ENCODE measurements around the gene FBXL22. TPM values are rescaled to one million over a fixed set of nuclear protein-coding genes. Genes with fewer than 3 reads are reported as not detected.
A peak's percentile ranks its signal among the peaks of the same experiment; 100 is the strongest.

The FBXL22 gene
- total RNA-seq, 1 donor from 2014 or later = 0.71 TPM

GRCh38 chr15:63598473-63599400 lies 1.6 kb downstream of the FBXL22 start:
- no peaks in the 10 kb centered on the region for H3K27me3 Mint-ChIP-seq (ENCODE audit: low read depth)
- H3K36me3 Mint-ChIP-seq (ENCODE audit: low read depth) = peaks cover 20% of the 10 kb centered on the region
- H3K4me3 Mint-ChIP-seq (ENCODE audit: low read depth) = peak overlapping the region; percentile 37
- H3K4me1 Mint-ChIP-seq (ENCODE audit: low read depth) = peaks cover 53% of the 10 kb centered on the region
- intact Hi-C loops (cut with micrococcal nuclease) = loop anchor here (2.0 kb wide), 1 partner anchor 132 kb away; no protein-coding TSS in a partner anchor
- DNase-seq (ENCODE audit: low spot score) = no peak
- no peaks in the 10 kb centered on the region for H3K9me3 Mint-ChIP-seq
- H3K27ac Mint-ChIP-seq = peak overlapping the region; percentile 55

DNA sequence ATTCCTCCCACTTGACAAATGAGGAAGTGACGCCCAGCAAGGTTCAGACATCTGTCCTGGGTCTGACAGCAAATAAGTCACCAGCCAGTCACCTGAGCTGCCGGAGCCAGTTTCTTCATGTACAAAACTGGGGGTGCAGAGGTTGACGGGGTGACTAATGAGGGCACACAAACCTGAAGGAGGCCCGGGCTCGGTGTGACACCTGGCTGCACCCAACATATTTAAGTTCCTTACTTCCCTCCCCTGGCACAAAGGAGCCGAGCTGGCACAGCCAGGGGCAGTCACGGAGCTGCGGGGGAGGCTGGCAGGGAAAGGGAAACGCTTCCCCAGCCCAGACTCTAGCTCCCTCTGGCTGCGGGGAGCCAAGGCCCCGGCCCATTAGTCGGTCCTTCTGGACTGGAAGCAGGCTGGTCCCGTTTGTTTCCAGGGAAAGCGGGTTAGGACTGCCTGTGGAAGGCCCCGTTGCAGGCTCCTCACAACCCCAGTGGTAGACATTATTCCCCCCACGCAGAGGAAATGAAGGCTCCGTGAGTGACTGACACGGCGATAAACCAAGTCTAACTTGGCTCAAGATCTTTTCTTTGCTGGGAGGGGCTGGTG lies 2.3 kb downstream of the FBXL22 start:
- H3K36me3 Mint-ChIP-seq (ENCODE audit: low read depth) = peaks cover 12% of the 10 kb centered on the region
- peak overlapping the region; percentile 81 for H3K4me3 Mint-ChIP-seq (ENCODE audit: low read depth)
- no peak for DNase-seq (ENCODE audit: low spot score)
- no peaks in the 10 kb centered on the region for H3K27me3 Mint-ChIP-seq (ENCODE audit: low read depth)
- intact Hi-C loops (cut with micrococcal nuclease) = loop anchor here (2.0 kb wide), 1 partner anchor 133 kb away; no protein-coding TSS in a partner anchor
- H3K4me1 Mint-ChIP-seq (ENCODE audit: low read depth) = peaks cover 45% of the 10 kb centered on the region
- H3K27ac Mint-ChIP-seq = peak overlapping the region; percentile 60
- H3K9me3 Mint-ChIP-seq = no peaks in the 10 kb centered on the region

- peaks cover 6% of the 10 kb centered on the region for H3K36me3 Mint-ChIP-seq (ENCODE audit: low read depth)
- no peak for DNase-seq (ENCODE audit: low spot score)
- peak overlapping the region; percentile 81 for H3K4me3 Mint-ChIP-seq (ENCODE audit: low read depth)
- peaks cover 42% of the 10 kb centered on the region for H3K4me1 Mint-ChIP-seq (ENCODE audit: low read depth)
- H3K27ac Mint-ChIP-seq = peak overlapping the region; percentile 79
- H3K9me3 Mint-ChIP-seq = no peaks in the 10 kb centered on the region
- H3K27me3 Mint-ChIP-seq (ENCODE audit: low read depth) = no peaks in the 10 kb centered on the region
- intact Hi-C loops (cut with micrococcal nuclease) = loop anchor here (2.0 to 10.0 kb wide), 3 partner anchors 97 to 225 kb away; no protein-coding TSS in a partner anchor
Measured at GRCh38 chr15:63600001-63600615, 2.9 kb downstream of the FBXL22 start.

DNA sequence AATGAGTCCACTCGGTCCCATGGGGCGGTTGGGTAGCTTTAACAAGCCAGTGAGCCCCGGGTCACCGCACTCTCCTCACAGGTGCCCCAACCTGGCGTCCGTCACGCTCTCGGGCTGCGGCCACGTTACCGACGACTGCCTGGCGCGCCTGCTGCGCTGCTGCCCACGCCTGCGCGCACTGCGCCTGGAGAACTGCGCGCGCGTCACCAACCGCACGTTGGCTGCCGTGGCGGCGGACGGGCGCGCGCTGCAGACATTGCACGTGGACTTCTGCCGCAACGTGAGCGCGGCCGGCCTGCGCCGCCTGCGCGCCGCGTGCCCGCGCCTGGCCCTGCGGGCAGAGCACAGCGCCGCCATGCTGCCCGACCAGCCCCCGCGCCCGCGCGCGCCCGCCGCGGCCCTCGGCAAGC lies 3.4 kb downstream of the FBXL22 start:
- intact Hi-C loops (cut with micrococcal nuclease) = loop anchor here (2.0 to 10.0 kb wide), 3 partner anchors 98 to 226 kb away; no protein-coding TSS in a partner anchor
- Mint-ChIP-seq H3K27ac (peak overlapping the region; percentile 93), H3K36me3 (ENCODE audit: low read depth) (peaks cover 3% of the 10 kb centered on the region), H3K4me3 (ENCODE audit: low read depth) (peak overlapping the region; percentile 92), H3K27me3 (ENCODE audit: low read depth) (no peaks in the 10 kb centered on the region), H3K9me3 (no peaks in the 10 kb centered on the region), H3K4me1 (ENCODE audit: low read depth) (peaks cover 42% of the 10 kb centered on the region)
- peak; percentile 86 for DNase-seq (ENCODE audit: low spot score)

DNA sequence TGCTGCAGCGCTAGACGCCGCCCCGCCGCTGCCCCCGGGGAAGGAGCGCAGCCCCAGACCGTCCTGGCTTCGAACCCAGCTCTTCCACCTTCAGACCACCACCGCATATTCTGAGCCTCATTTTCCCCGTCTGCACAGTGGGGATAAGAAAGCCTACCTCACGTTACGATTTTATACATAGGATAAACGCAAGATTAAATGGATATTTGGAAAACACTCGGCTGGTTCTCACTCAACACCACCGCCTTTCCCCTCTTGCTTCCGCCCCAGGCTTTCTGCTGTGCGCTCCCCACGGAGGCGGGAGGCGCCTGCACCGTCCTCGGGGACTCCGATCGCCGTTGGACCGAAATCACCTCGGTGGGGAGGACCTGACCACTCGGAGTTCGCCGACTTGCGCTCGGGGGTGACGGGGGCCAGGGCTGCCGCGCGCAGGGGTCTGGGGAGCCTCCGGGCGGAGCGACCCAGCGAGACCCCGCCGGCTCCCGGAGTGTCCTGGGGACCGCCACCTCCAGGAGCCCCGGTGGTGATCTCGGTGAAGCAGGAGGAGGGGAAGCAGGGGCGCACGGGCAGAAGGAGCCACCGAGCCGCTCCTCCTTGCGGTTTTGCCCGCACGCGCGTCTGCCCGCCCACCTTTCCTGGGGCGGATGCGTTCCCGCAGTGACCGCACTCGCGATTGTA lies 4.0 kb downstream of the FBXL22 start:
- peak overlapping the region; percentile 93 for H3K27ac Mint-ChIP-seq
- peaks cover 42% of the 10 kb centered on the region for H3K4me1 Mint-ChIP-seq (ENCODE audit: low read depth)
- no peaks in the 10 kb centered on the region for H3K27me3 Mint-ChIP-seq (ENCODE audit: low read depth)
- DNase-seq (ENCODE audit: low spot score) = peak; percentile 65
- intact Hi-C loops (cut with micrococcal nuclease) = loop anchor here (2.0 to 10.0 kb wide), 3 partner anchors 98 to 226 kb away; no protein-coding TSS in a partner anchor
- peak overlapping the region; percentile 92 for H3K4me3 Mint-ChIP-seq (ENCODE audit: low read depth)
- no peaks in the 10 kb centered on the region for H3K9me3 Mint-ChIP-seq
- H3K36me3 Mint-ChIP-seq (ENCODE audit: low read depth) = peaks cover 6% of the 10 kb centered on the region

DNA sequence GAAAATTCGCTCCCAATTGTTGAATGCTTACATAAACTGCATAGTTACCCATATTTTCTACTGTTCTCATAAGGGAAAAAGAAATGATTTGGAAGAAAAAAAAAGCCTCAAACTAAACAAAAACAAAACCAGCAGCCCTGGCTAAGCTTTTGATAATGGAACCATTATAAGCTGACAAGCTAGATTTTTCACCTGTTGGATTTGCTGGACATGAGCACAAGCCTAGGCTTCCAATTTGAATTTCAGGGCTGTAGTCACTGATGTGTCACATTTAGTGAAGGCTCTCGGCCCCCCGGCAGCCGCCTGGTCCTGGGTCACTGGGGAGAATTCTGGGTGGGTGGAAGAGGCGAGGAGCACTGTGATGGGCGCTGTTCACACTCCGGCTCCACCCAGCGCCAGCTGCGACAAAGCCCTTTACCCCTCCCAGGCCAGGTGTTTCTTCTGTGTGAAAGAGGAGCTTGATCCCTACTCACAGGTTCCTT lies 4.6 kb downstream of the FBXL22 start:
- peak overlapping the region; percentile 92 for H3K4me3 Mint-ChIP-seq (ENCODE audit: low read depth)
- peaks cover 6% of the 10 kb centered on the region for H3K36me3 Mint-ChIP-seq (ENCODE audit: low read depth)

GRCh38 chr15:63602595-63602994 lies 5.4 kb downstream of the FBXL22 start:
- intact Hi-C loops (cut with micrococcal nuclease) = loop anchor here (5.0 to 10.0 kb wide), 2 partner anchors 120 to 228 kb away; no protein-coding TSS in a partner anchor
- H3K4me3 Mint-ChIP-seq (ENCODE audit: low read depth) = peak overlapping the region; percentile 38
- DNase-seq (ENCODE audit: low spot score) = no peak
- H3K27ac Mint-ChIP-seq = peak overlapping the region; percentile 18
- no peaks in the 10 kb centered on the region for H3K9me3 Mint-ChIP-seq
- peaks cover 11% of the 10 kb centered on the region for H3K36me3 Mint-ChIP-seq (ENCODE audit: low read depth)
- peaks cover 39% of the 10 kb centered on the region for H3K4me1 Mint-ChIP-seq (ENCODE audit: low read depth)
- no peaks in the 10 kb centered on the region for H3K27me3 Mint-ChIP-seq (ENCODE audit: low read depth)

More for the DNA sequence above, 4.6 kb downstream of the FBXL22 start:
- no peak for DNase-seq (ENCODE audit: low spot score)
- intact Hi-C loops (cut with micrococcal nuclease) = loop anchor here (2.0 to 10.0 kb wide), 3 partner anchors 99 to 227 kb away; no protein-coding TSS in a partner anchor
- Mint-ChIP-seq H3K27ac (peak overlapping the region; percentile 79), H3K4me1 (ENCODE audit: low read depth) (peaks cover 39% of the 10 kb centered on the region), H3K9me3 (no peaks in the 10 kb centered on the region), H3K27me3 (ENCODE audit: low read depth) (no peaks in the 10 kb centered on the region)

DNA sequence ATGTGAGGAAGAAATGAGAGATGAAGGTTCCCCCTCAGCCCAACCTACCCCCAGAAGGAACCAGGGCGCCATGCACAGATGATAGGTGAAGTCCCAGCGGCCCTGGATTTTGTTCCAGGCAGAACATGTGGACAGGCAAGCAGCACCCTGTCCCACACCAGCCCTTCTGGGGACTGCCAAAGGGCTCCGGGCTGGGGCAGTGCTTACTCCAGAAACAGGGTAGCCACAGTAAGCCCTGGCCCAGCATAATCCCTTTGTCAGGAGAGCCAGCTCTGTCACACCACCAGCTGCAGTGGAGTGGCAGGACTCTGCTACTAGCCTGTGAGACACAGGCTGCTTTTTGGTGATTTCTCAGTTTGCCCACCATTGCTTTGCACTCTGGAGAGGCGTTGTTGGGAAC lies 6.3 kb downstream of the FBXL22 start:
- no peak for DNase-seq (ENCODE audit: low spot score)
- H3K4me3 Mint-ChIP-seq (ENCODE audit: low read depth) = peak overlapping the region; percentile 0
- no peaks in the 10 kb centered on the region for H3K9me3 Mint-ChIP-seq
- intact Hi-C loops (cut with micrococcal nuclease) = loop anchor here (5.0 to 10.0 kb wide), 2 partner anchors 121 to 229 kb away; no protein-coding TSS in a partner anchor
- peaks cover 39% of the 10 kb centered on the region for H3K4me1 Mint-ChIP-seq (ENCODE audit: low read depth)
- no peaks in the 10 kb centered on the region for H3K27me3 Mint-ChIP-seq (ENCODE audit: low read depth)
- peaks cover 17% of the 10 kb centered on the region for H3K36me3 Mint-ChIP-seq (ENCODE audit: low read depth)
- no peak overlapping the region for H3K27ac Mint-ChIP-seq

- intact Hi-C loops (cut with micrococcal nuclease) = loop anchor here (5.0 to 10.0 kb wide), 2 partner anchors 122 to 229 kb away; no protein-coding TSS in a partner anchor
- H3K27ac Mint-ChIP-seq = no peak overlapping the region
- H3K4me3 Mint-ChIP-seq (ENCODE audit: low read depth) = no peak overlapping the region
Measured at GRCh38 chr15:63604281-63604680, 7.1 kb downstream of the FBXL22 start.

GRCh38 chr15:63605036-63605435 lies 7.8 kb downstream of the FBXL22 start:
- peaks cover 23% of the 10 kb centered on the region for H3K36me3 Mint-ChIP-seq (ENCODE audit: low read depth)

More at GRCh38 chr15:63604281-63604680, 7.1 kb downstream of the FBXL22 start:
- DNase-seq (ENCODE audit: low spot score) = no peak
- Mint-ChIP-seq H3K9me3 (no peaks in the 10 kb centered on the region), H3K27me3 (ENCODE audit: low read depth) (no peaks in the 10 kb centered on the region), H3K36me3 (ENCODE audit: low read depth) (peaks cover 22% of the 10 kb centered on the region), H3K4me1 (ENCODE audit: low read depth) (peaks cover 38% of the 10 kb centered on the region)

GRCh38 chr15:63605816-63606215 lies 8.6 kb downstream of the FBXL22 start:
- intact Hi-C loops (cut with micrococcal nuclease) = loop anchor here (10.0 kb wide), 1 partner anchor 231 kb away; no protein-coding TSS in a partner anchor
- Mint-ChIP-seq H3K36me3 (ENCODE audit: low read depth) (peaks cover 30% of the 10 kb centered on the region), H3K9me3 (no peaks in the 10 kb centered on the region), H3K27ac (peak overlapping the region; percentile 84), H3K4me3 (ENCODE audit: low read depth) (no peak overlapping the region), H3K27me3 (ENCODE audit: low read depth) (no peaks in the 10 kb centered on the region), H3K4me1 (ENCODE audit: low read depth) (peaks cover 42% of the 10 kb centered on the region)
- DNase-seq (ENCODE audit: low spot score) = peak; percentile 48

More at GRCh38 chr15:63605036-63605435, 7.8 kb downstream of the FBXL22 start:
- no peak for DNase-seq (ENCODE audit: low spot score)
- Mint-ChIP-seq H3K9me3 (no peaks in the 10 kb centered on the region), H3K27me3 (ENCODE audit: low read depth) (no peaks in the 10 kb centered on the region), H3K4me3 (ENCODE audit: low read depth) (no peak overlapping the region), H3K27ac (peak overlapping the region; percentile 63), H3K4me1 (ENCODE audit: low read depth) (peaks cover 36% of the 10 kb centered on the region)
- intact Hi-C loops (cut with micrococcal nuclease) = loop anchor here (10.0 kb wide), 1 partner anchor 230 kb away; no protein-coding TSS in a partner anchor

All from activated T-helper 2 cell treated with anti-CD3 and anti-CD28 coated beads, Interferon-gamma antibody, Interleukin-2, Interleukin-4, amounts not matched to agents 10 μg/mL and 5 μg/mL and 100 μg/mL, durations not matched to agents 14 hours and 24 hours and 36 hours (primary cell).